ENCODE measurements around the gene TNIK.

GRCh38 chr3:171427771-171428320 lies 32.4 kb downstream of the TNIK start:
- TF ChIP-seq POLR2A (IDR thresholded peaks at IDR 0.05) (no peak), POLR2AphosphoS5 (IDR thresholded peaks at IDR 0.05) (no peak)
- TF ChIP-seq, protein P1, sequence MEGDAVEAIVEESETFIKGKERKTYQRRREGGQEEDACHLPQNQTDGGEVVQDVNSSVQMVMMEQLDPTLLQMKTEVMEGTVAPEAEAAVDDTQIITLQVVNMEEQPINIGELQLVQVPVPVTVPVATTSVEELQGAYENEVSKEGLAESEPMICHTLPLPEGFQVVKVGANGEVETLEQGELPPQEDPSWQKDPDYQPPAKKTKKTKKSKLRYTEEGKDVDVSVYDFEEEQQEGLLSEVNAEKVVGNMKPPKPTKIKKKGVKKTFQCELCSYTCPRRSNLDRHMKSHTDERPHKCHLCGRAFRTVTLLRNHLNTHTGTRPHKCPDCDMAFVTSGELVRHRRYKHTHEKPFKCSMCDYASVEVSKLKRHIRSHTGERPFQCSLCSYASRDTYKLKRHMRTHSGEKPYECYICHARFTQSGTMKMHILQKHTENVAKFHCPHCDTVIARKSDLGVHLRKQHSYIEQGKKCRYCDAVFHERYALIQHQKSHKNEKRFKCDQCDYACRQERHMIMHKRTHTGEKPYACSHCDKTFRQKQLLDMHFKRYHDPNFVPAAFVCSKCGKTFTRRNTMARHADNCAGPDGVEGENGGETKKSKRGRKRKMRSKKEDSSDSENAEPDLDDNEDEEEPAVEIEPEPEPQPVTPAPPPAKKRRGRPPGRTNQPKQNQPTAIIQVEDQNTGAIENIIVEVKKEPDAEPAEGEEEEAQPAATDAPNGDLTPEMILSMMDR (IDR thresholded peaks at IDR 0.05), result no peak

Measured in breast epithelium (tissue), 3 donors.